GM11168 (cell line): Measurements from ENCODE around the gene FRAS1.
"Not testable (repeated sequence)": the region's sequence is repeated elsewhere in the genome, so short reads cannot be mapped to it uniquely, and the experiment has no call there.

Source experiments
- in situ Hi-C: fragments of 300-500 bp; cut with MboI; formaldehyde crosslinking; loops from one replicate; pipeline ENCODE4 v1.12.0; 2022; ENCODE audit warnings: low sequenced_read_pairs; ENCODE audit not compliant: unreplicated experiment

FRAS1 gene

GRCh38 chr4:78119698-78120097, 62.6 kb downstream of the FRAS1 start:
- in situ Hi-C loops = no loop called here

GRCh38 chr4:78120144-78120880, 63.2 kb downstream of the FRAS1 start:
- in situ Hi-C loops = no loop called here

- in situ Hi-C loops = no loop called here
Measured at GRCh38 chr4:78121338-78121904, 64.3 kb downstream of the FRAS1 start.

GRCh38 chr4:78125834-78126331, 68.8 kb downstream of the FRAS1 start:
- in situ Hi-C loops = not testable (repeated sequence)

GRCh38 chr4:78129383-78130108, 72.4 kb downstream of the FRAS1 start:
- in situ Hi-C loops = no loop called here

GRCh38 chr4:78131403-78131802, 74.3 kb downstream of the FRAS1 start:
- in situ Hi-C loops = no loop called here

GRCh38 chr4:78136109-78137081, 79.3 kb downstream of the FRAS1 start:
- in situ Hi-C loops = no loop called here

GRCh38 chr4:78137532-78137931, 80.4 kb downstream of the FRAS1 start:
- in situ Hi-C loops = no loop called here

- in situ Hi-C loops = no loop called here
Measured at GRCh38 chr4:78138252-78138651, 81.1 kb downstream of the FRAS1 start.

GRCh38 chr4:78143634-78144033, 86.5 kb downstream of the FRAS1 start:
- in situ Hi-C loops = no loop called here

GRCh38 chr4:78145008-78145407, 87.9 kb downstream of the FRAS1 start:
- in situ Hi-C loops = no loop called here

- in situ Hi-C loops = no loop called here
Measured at GRCh38 chr4:78145622-78146021, 88.5 kb downstream of the FRAS1 start.

GRCh38 chr4:78149751-78150542, 92.8 kb downstream of the FRAS1 start:
- in situ Hi-C loops = no loop called here

GRCh38 chr4:78150543-78150864, 93.4 kb downstream of the FRAS1 start:
- in situ Hi-C loops = no loop called here

GRCh38 chr4:78152795-78153194, 95.7 kb downstream of the FRAS1 start:
- in situ Hi-C loops = no loop called here

- in situ Hi-C loops = no loop called here
Measured at GRCh38 chr4:78154972-78155590, 98.0 kb downstream of the FRAS1 start.

- in situ Hi-C loops = no loop called here
Measured at GRCh38 chr4:78155616-78156105, 98.5 kb downstream of the FRAS1 start.

- in situ Hi-C loops = no loop called here
Measured at GRCh38 chr4:78156520-78156919, 99.4 kb downstream of the FRAS1 start.

GRCh38 chr4:78162342-78162741, 105.2 kb downstream of the FRAS1 start:
- in situ Hi-C loops = no loop called here
